Sigmoid colon (tissue), 7 donors: ENCODE results near the gene FOXN3. TPM values are rescaled to one million over a fixed set of nuclear protein-coding genes. Genes with fewer than 3 reads are reported as not detected.
A peak's percentile ranks its signal among the peaks of the same experiment; 100 is the strongest.

Experiments used
- DNase-seq: peaks from one replicate; pipeline ENCODE4 v3.0.0-alpha.2; 2019
- H3K27ac ChIP-seq, 4 donors: fragments of 200-600 bp; sonication (generic); one replicate each; pipeline ENCODE4 v1.5.1; 2016 to 2019; ENCODE audit warnings: mild to moderate bottlenecking in 1 of 4
- H3K27me3 ChIP-seq, 3 donors: fragments of 200-600 bp; sonication (generic); one replicate each; pipeline ENCODE4 v1.5.1; 2019; ENCODE audit warnings: mild to moderate bottlenecking in 1 of 3
- H3K36me3 ChIP-seq, 4 donors: fragments of 200-600 bp; sonication (generic); one replicate each; pipeline ENCODE4 v1.5.1; 2016 to 2019
- H3K4me1 ChIP-seq, 4 donors: fragments of 200-600 bp; sonication (generic); one replicate each; pipeline ENCODE4 v1.5.1; 2017 to 2019
- H3K4me3 ChIP-seq, 4 donors: fragments of 200-600 bp; sonication (generic); one replicate each; pipeline ENCODE4 v1.5.1; 2017 to 2019; ENCODE audit warnings: mild to moderate bottlenecking in 2 of 4, moderate library complexity in 1 of 4
- H3K9me3 ChIP-seq, 4 donors: fragments of 200-600 bp in 3 of 4; sonication (generic) in 3 of 4; one replicate each; pipeline versions ENCODE4 v1.5.1 to v1.6.1; 2013 to 2019
- CTCF ChIP-seq, 4 experiments: fragments of 450-650 bp in 3 of 4; fragments of 200-600 bp in 1 of 4; IDR thresholded peaks; one replicate each; pipeline ENCODE4 v1.5.1; 2016 to 2019; ENCODE audit warnings: antibody characterized with exemption in 4 of 4, mild to moderate bottlenecking in 3 of 4, moderate library complexity in 2 of 4
- EP300 ChIP-seq, 4 donors: sonication (generic); formaldehyde crosslinking; IDR thresholded peaks; one replicate each; pipeline ENCODE4 v1.6.1; 2017; ENCODE audit warnings: antibody characterized with exemption in 4 of 4
- POLR2A ChIP-seq, 2 donors: fragments of 450-650 bp; IDR thresholded peaks; one replicate each; pipeline ENCODE4 v1.6.1; 2016; ENCODE audit warnings: antibody characterized with exemption in 2 of 2, mild to moderate bottlenecking in 2 of 2, moderate library complexity in 2 of 2
- POLR2AphosphoS5 ChIP-seq, 4 donors: sonication (generic); formaldehyde crosslinking; IDR thresholded peaks; one replicate each; pipeline ENCODE4 v1.6.1; 2017; ENCODE audit warnings: antibody characterized with exemption in 4 of 4
- WGBS, 2 donors: extraction: QIAGEN DNeasy Blood & Tissue Kit; methylation state at CpG; one replicate each; pipeline ENCODE4 v1.1.7; 2013; 5-methylcytosine and 5-hydroxymethylcytosine counted together
- intact Hi-C: fragments of 100-400 bp; cut with DNase I; formaldehyde crosslinking; loops from one replicate; pipeline ENCODE4 v1.15.1; 2023
- polyA plus RNA-seq, 3 donors: library from polyadenylated mRNA; stranded (reverse); fragments of 200-250 nt; gene quantifications; one replicate each; pipeline ENCODE4 v1.2.3, GENCODE V29; 2013
- total RNA-seq, 4 donors: library from RNA; depleted of rRNA; stranded (reverse); fragments of >200 nt; gene quantifications; one replicate each; pipeline ENCODE4 v1.1.0, GENCODE V29; 2016
- donor health status: healthy with polysubstance abuse.
- donor health status: Bipolar disorder and iron deficiency.
- donor health status: healthy.

The FOXN3 gene
- total and polyA plus RNA-seq, 7 donors: 24.6 to 146 (median 104) TPM

GRCh38 chr14:89178800-89179535 lies 238.1 kb downstream of the FOXN3 start:
- Histone ChIP-seq H3K27ac (peak overlapping the region in 2 of 4 donors; percentile 0 to 51), H3K27me3 (no peaks in the 10 kb centered on the region), H3K9me3 (no peaks in the 10 kb centered on the region), H3K4me1 (peaks cover 0 to 31% (median 22%) of the 10 kb centered on the region in 4 donors), H3K4me3 (no peak overlapping the region), H3K36me3 (peaks cover 0 to 8% (median 2%) of the 10 kb centered on the region in 4 donors)
- intact Hi-C loops: loop anchor here (5.0 to 10.0 kb wide), 2 partner anchors 134 to 738 kb away; no protein-coding TSS in a partner anchor
- TF ChIP-seq POLR2AphosphoS5 (IDR thresholded peaks at IDR 0.05): peak in 1 of 4 donors; percentile 22
- TF ChIP-seq EP300 (IDR thresholded peaks at IDR 0.05): no peak
- no peak for DNase-seq
- WGBS, 2 donors: 83 to 88% methylated on average over 7 of the region's 7 CpGs

GRCh38 chr14:89178376-89178775 lies 238.7 kb downstream of the FOXN3 start:
- DNase-seq: no peak
- Histone ChIP-seq H3K4me1 (peaks cover 0 to 31% (median 22%) of the 10 kb centered on the region in 4 donors), H3K4me3 (no peak overlapping the region), H3K36me3 (peaks cover 0 to 12% (median 2%) of the 10 kb centered on the region in 4 donors), H3K27me3 (no peaks in the 10 kb centered on the region), H3K27ac (peak overlapping the region in 1 of 4 donors; percentile 51), H3K9me3 (no peaks in the 10 kb centered on the region)
- intact Hi-C loops: loop anchor here (5.0 to 10.0 kb wide), 2 partner anchors 134 to 739 kb away; no protein-coding TSS in a partner anchor
- WGBS, 2 donors: 91 to 92% methylated on average over 2 of the region's 2 CpGs
- no peak for TF ChIP-seq POLR2A (IDR thresholded peaks at IDR 0.05)

GRCh38 chr14:89175881-89176799 lies 240.9 kb downstream of the FOXN3 start:
- DNase-seq: no peak
- Histone ChIP-seq H3K4me3 (no peak overlapping the region), H3K27me3 (no peaks in the 10 kb centered on the region), H3K4me1 (peaks cover 0 to 31% (median 22%) of the 10 kb centered on the region in 4 donors), H3K27ac (no peak overlapping the region), H3K9me3 (peaks cover 0 to 4% (median 2%) of the 10 kb centered on the region in 4 donors), H3K36me3 (peaks cover 0 to 14% (median 2%) of the 10 kb centered on the region in 4 donors)
- TF ChIP-seq EP300 (IDR thresholded peaks at IDR 0.05): no peak
- TF ChIP-seq POLR2A (IDR thresholded peaks at IDR 0.05): no peak
- no peak for TF ChIP-seq POLR2AphosphoS5 (IDR thresholded peaks at IDR 0.05)
- no peak for TF ChIP-seq CTCF (IDR thresholded peaks at IDR 0.05)
- WGBS, 2 donors: 20 to 66% methylated on average over 8 of the region's 8 CpGs
- intact Hi-C loops: loop anchor here (2.0 to 10.0 kb wide), 3 partner anchors 131 to 741 kb away; no protein-coding TSS in a partner anchor

- no peak overlapping the region for H3K27ac ChIP-seq
- H3K4me3 ChIP-seq: no peak overlapping the region
- no peaks in the 10 kb centered on the region for H3K27me3 ChIP-seq
- H3K4me1 ChIP-seq: no peaks in the 10 kb centered on the region
- TF ChIP-seq CTCF (IDR thresholded peaks at IDR 0.05): no peak
- TF ChIP-seq EP300 (IDR thresholded peaks at IDR 0.05): no peak
- no peak for TF ChIP-seq POLR2A (IDR thresholded peaks at IDR 0.05)
- TF ChIP-seq POLR2AphosphoS5 (IDR thresholded peaks at IDR 0.05): no peak
- peaks cover 0 to 4% (median 2%) of the 10 kb centered on the region in 4 donors for H3K9me3 ChIP-seq
- intact Hi-C loops: loop anchor here (10.0 kb wide), 1 partner anchor 127 kb away; no protein-coding TSS in a partner anchor
- H3K36me3 ChIP-seq: peaks cover 0 to 14% (median 2%) of the 10 kb centered on the region in 4 donors
- no peak for DNase-seq
These were observed 245.4 kb downstream of the FOXN3 start for GRCh38 chr14:89171628-89172027.

- Histone ChIP-seq H3K9me3 (peaks cover 0 to 4% (median 2%) of the 10 kb centered on the region in 4 donors), H3K4me1 (peaks cover 0 to 4% (median 3%) of the 10 kb centered on the region in 4 donors), H3K4me3 (no peak overlapping the region), H3K36me3 (peaks cover 0 to 14% (median 2%) of the 10 kb centered on the region in 4 donors), H3K27ac (no peak overlapping the region), H3K27me3 (no peaks in the 10 kb centered on the region)
- intact Hi-C loops: loop anchor here (10.0 kb wide), 1 partner anchor 126 kb away; no protein-coding TSS in a partner anchor
- no peak for DNase-seq
- TF ChIP-seq EP300 (IDR thresholded peaks at IDR 0.05): no peak
- no peak for TF ChIP-seq POLR2A (IDR thresholded peaks at IDR 0.05)
- TF ChIP-seq POLR2AphosphoS5 (IDR thresholded peaks at IDR 0.05): peak in 1 of 4 donors; percentile 13
- no peak for TF ChIP-seq CTCF (IDR thresholded peaks at IDR 0.05)
- 89 to 91% methylated on average over 2 of the region's 2 CpGs for WGBS, 2 donors
These were observed 245.9 kb downstream of the FOXN3 start for GRCh38 chr14:89171168-89171567.
